Heart left ventricle (tissue), 13 donors: Measurements from ENCODE around the gene SLCO3A1.

Experiments used
- CTCF ChIP-seq, 12 donors: fragments of 200-600 bp; sonication (generic) in 4 of 12; IDR thresholded peaks; one replicate each; pipeline versions ENCODE4 v1.5.0 to v1.8.0; 2018 to 2022; ENCODE audit warnings: antibody characterized with exemption in 12 of 12, mild to moderate bottlenecking in 5 of 12
- POLR2A ChIP-seq, 2 donors: fragments of 450-650 bp; IDR thresholded peaks; one replicate each; pipeline ENCODE4 v1.6.1; 2017; ENCODE audit warnings: antibody characterized with exemption in 2 of 2, mild to moderate bottlenecking in 2 of 2, moderate library complexity in 2 of 2
- donor health status: ischemic (EF 13 %, LVEDD 7.1; RV severe dilation, severe dysfunction).
- donor health status: DM: no; HTN: yes; CAD: no.
- donor health status: DM: no; HTN: no; CAD: no.
- donor health status: ischemic (EF 25% LVEDD 6.9; RV normal size, moderate dysfunction).
- donor health status: ischemic (EF 25% LVEDD 5.7; RV mildly dilated, moderate dysfunction).
- donor health status: ischemic (EF 35%, LVEDD 5.7; RV mildly dilated, moderate dysfunction).
- donor health status: nonischemic (EF 11% LVEDD 7.7; RV severe dilation, severe dysfunction).
- donor health status: DM: yes; HTN: yes; CAD: no.
- donor health status: PGD.
- donor health status: ischemic (EF 29% LVEDD 5.4; RV normal size, mild dysfunction).
- donor health status: nonischemic (EF 23%, LVEDD 6.1; RV moderate dilation, normal function).

GRCh38 chr15:92142242-92143232, 289.0 kb downstream of the SLCO3A1 start:
- no peak for TF ChIP-seq CTCF (IDR thresholded peaks at IDR 0.05)
- TF ChIP-seq POLR2A (IDR thresholded peaks at IDR 0.05): no peak
